ENCODE results near the gene ASCC1. TPM values are rescaled to one million over a fixed set of nuclear protein-coding genes. Genes with fewer than 3 reads are reported as not detected.
A peak's percentile ranks its signal among the peaks of the same experiment; 100 is the strongest.

ASCC1 gene
- total and polyA plus RNA-seq, 7 donors: 15.3 to 37.0 (median 19.3) TPM

- Histone ChIP-seq H3K36me3 (ENCODE audit: insufficient read depth in 1 of 2, low read depth in 1 of 2) (no peaks in the 10 kb centered on the region), H3K4me3 (no peak overlapping the region), H3K27ac (no peak overlapping the region), H3K27me3 (ENCODE audit: insufficient read depth in 3 of 3, low read length in 2 of 3) (no peaks in the 10 kb centered on the region), H3K9me3 (no peaks in the 10 kb centered on the region), H3K4me1 (peaks cover 6% of the 10 kb centered on the region)
- intact Hi-C loops (cut with DNase I): no loop called here
- ATAC-seq (peak in 1 of 4 donors; percentile 16), DNase-seq (peak in 1 of 2 donors; percentile 44)
- TF ChIP-seq CTCF (IDR thresholded peaks at IDR 0.05): no peak
- 62 to 73% (median 63%) methylated on average over 13 of the region's 13 CpGs for WGBS, 3 donors
These were observed 148.5 kb downstream of the ASCC1 start for GRCh38 chr10:72067463-72068125.

- peaks cover 6% of the 10 kb centered on the region for H3K4me1 ChIP-seq
- 36 to 43% (median 37%) methylated on average over 18 of the region's 18 CpGs for WGBS, 3 donors
- H3K27ac ChIP-seq: no peak overlapping the region
- DNase-seq (peak in 1 of 2 donors; percentile 57), ATAC-seq (peak; percentile 18 to 75 (median 46))
- intact Hi-C loops (cut with DNase I): no loop called here
- H3K4me3 ChIP-seq: no peak overlapping the region
- H3K36me3 ChIP-seq (ENCODE audit: insufficient read depth in 1 of 2, low read depth in 1 of 2): no peaks in the 10 kb centered on the region
- H3K9me3 ChIP-seq: no peaks in the 10 kb centered on the region
- no peak for TF ChIP-seq CTCF (IDR thresholded peaks at IDR 0.05)
- no peaks in the 10 kb centered on the region for H3K27me3 ChIP-seq (ENCODE audit: insufficient read depth in 3 of 3, low read length in 2 of 3)
These were observed 149.5 kb downstream of the ASCC1 start for GRCh38 chr10:72066318-72067284.

GRCh38 chr10:72065439-72066025, 150.5 kb downstream of the ASCC1 start:
- WGBS, 3 donors: 51 to 63% (median 57%) methylated on average over 13 of the region's 13 CpGs

More at GRCh38 chr10:72065439-72066025, 150.5 kb downstream of the ASCC1 start:
- Histone ChIP-seq H3K9me3 (no peaks in the 10 kb centered on the region), H3K27ac (no peak overlapping the region), H3K4me1 (peaks cover 6% of the 10 kb centered on the region), H3K27me3 (ENCODE audit: insufficient read depth in 3 of 3, low read length in 2 of 3) (no peaks in the 10 kb centered on the region), H3K4me3 (no peak overlapping the region), H3K36me3 (ENCODE audit: insufficient read depth in 1 of 2, low read depth in 1 of 2) (no peaks in the 10 kb centered on the region)
- ATAC-seq (peak; percentile 37 to 52 (median 42)), DNase-seq (peak in 1 of 2 donors; percentile 30)
- intact Hi-C loops (cut with DNase I): no loop called here
- TF ChIP-seq CTCF (IDR thresholded peaks at IDR 0.05): no peak

Data from psoas muscle (tissue), 8 donors.